Loucy (cell line): ENCODE data around the gene B3GAT3.
"Not testable (repeated sequence)": the region's sequence is repeated elsewhere in the genome, so short reads cannot be mapped to it uniquely, and the experiment has no call there.

ENCODE experiments used
- H2AFZ ChIP-seq: fragments of 200-600 bp; sonication (generic); 2 replicates; pipeline ENCODE4 v1.6.0; 2016; ENCODE audit warnings: antibody characterized with exemption, mild to moderate bottlenecking, low read length, moderate library complexity
- H3F3A ChIP-seq: fragments of 200-600 bp; 2 replicates; pipeline ENCODE4 v1.6.0; 2016; ENCODE audit warnings: antibody characterized with exemption, low read depth, mild to moderate bottlenecking
- H3K27me3 ChIP-seq: fragments of 200-600 bp; sonication (generic); 2 replicates; pipeline ENCODE4 v1.6.1; 2014; ENCODE audit warnings: low read length, mild to moderate bottlenecking; ENCODE audit not compliant: insufficient read depth, poor library complexity, severe bottlenecking
- H3K36me3 ChIP-seq: fragments of 200-600 bp; sonication (generic); 2 replicates; pipeline ENCODE4 v1.6.1; 2016; ENCODE audit warnings: low read length; ENCODE audit not compliant: insufficient read depth
- H3K4me1 ChIP-seq: fragments of 200-600 bp; sonication (generic); 2 replicates; pipeline ENCODE4 v1.5.1; 2014; ENCODE audit warnings: low read length, mild to moderate bottlenecking; ENCODE audit not compliant: insufficient read depth, poor library complexity, severe bottlenecking
- H3K4me2 ChIP-seq: fragments of 200-600 bp; sonication (generic); 2 replicates; pipeline ENCODE4 v1.6.0; 2014; ENCODE audit warnings: antibody characterized with exemption, low read length, low read depth, mild to moderate bottlenecking; ENCODE audit not compliant: poor library complexity, severe bottlenecking
- H3K4me3 ChIP-seq: fragments of 200-600 bp; sonication (generic); 2 replicates; pipeline ENCODE4 v1.5.1; 2014; ENCODE audit warnings: low read length, mild to moderate bottlenecking, mixed read lengths; ENCODE audit not compliant: poor library complexity, severe bottlenecking
- H3K79me2 ChIP-seq: fragments of 200-600 bp; sonication (generic); 2 replicates; pipeline ENCODE4 v1.6.1; 2014; ENCODE audit warnings: low read length; ENCODE audit not compliant: insufficient read depth
- H3K9ac ChIP-seq: fragments of 200-600 bp; sonication (generic); 2 replicates; pipeline ENCODE4 v1.6.0; 2014; ENCODE audit warnings: mild to moderate bottlenecking, low read depth, low read length, moderate library complexity; ENCODE audit not compliant: poor library complexity, severe bottlenecking
- H3K9me2 ChIP-seq: fragments of 200-600 bp; sonication (generic); replicated peaks from 2 replicates; pipeline ENCODE4 v1.6.1; 2016; ENCODE audit warnings: low read depth, low read length, mixed read lengths
- H3K9me3 ChIP-seq: fragments of 200-600 bp; sonication (generic); 2 replicates; pipeline ENCODE4 v1.6.1; 2014; ENCODE audit warnings: mild to moderate bottlenecking, antibody characterized with exemption, low read length, low read depth; ENCODE audit not compliant: insufficient read depth
- H4K20me1 ChIP-seq: fragments of 200-600 bp; sonication (generic); 2 replicates; pipeline ENCODE4 v1.6.0; 2014; ENCODE audit warnings: antibody characterized with exemption, low read length, mild to moderate bottlenecking; ENCODE audit not compliant: insufficient read depth, poor library complexity, severe bottlenecking
- CTCF ChIP-seq: fragments of 200-600 bp; sonication (generic); conservative IDR thresholded peaks from 2 replicates; pipeline ENCODE4 v1.5.1; 2014; ENCODE audit warnings: mild to moderate bottlenecking, antibody characterized with exemption, low read length
- EZH2phosphoT487 ChIP-seq: fragments of 200-600 bp; IDR thresholded peaks from 2 replicates; pipeline ENCODE4 v1.6.1; 2018; ENCODE audit warnings: antibody characterized with exemption, mild to moderate bottlenecking, moderate library complexity, borderline replicate concordance

Gene B3GAT3

GRCh38 chr11:62627713-62628112 lies 5.9 kb upstream of the B3GAT3 start:
- no peak overlapping the region for H3K4me2 ChIP-seq
- no peak overlapping the region for H3K9ac ChIP-seq
- peaks cover 67% of the 10 kb centered on the region; the same call in 1 of the 2 replicates for H3K36me3 ChIP-seq
- TF ChIP-seq CTCF: peak; percentile 29; the same call in 1 of the 2 replicates
- no peak for TF ChIP-seq EZH2phosphoT487
- H3F3A ChIP-seq: peaks cover 8% of the 10 kb centered on the region
- H3K4me1 ChIP-seq: no peaks in the 10 kb centered on the region
- H3K79me2 ChIP-seq: no peaks in the 10 kb centered on the region
- H3K9me2 ChIP-seq: no peaks in the 10 kb centered on the region
- no peaks in the 10 kb centered on the region for H3K9me3 ChIP-seq
- no peaks in the 10 kb centered on the region for H4K20me1 ChIP-seq
- no peak overlapping the region for H3K4me3 ChIP-seq
- no peak overlapping the region for H2AFZ ChIP-seq
- H3K27me3 ChIP-seq: no peaks in the 10 kb centered on the region

- Histone ChIP-seq H3K9me3 (no peaks in the 10 kb centered on the region), H3K4me2 (peak overlapping the region; percentile 89), H3F3A (peaks cover 15% of the 10 kb centered on the region), H3K4me1 (peaks cover 12% of the 10 kb centered on the region), H4K20me1 (no peaks in the 10 kb centered on the region), H3K9me2 (no peaks in the 10 kb centered on the region), H3K4me3 (peak overlapping the region; percentile 83), H3K36me3 (peaks cover 24% of the 10 kb centered on the region; the same call in 1 of the 2 replicates), H3K27me3 (no peaks in the 10 kb centered on the region), H2AFZ (peak overlapping the region; percentile 25; the same call in 1 of the 2 replicates), H3K79me2 (peaks cover 21% of the 10 kb centered on the region), H3K9ac (peak overlapping the region; percentile 88)
- no peak for TF ChIP-seq EZH2phosphoT487
Measured at GRCh38 chr11:62622476-62623089, 797 bp upstream of the B3GAT3 start.

- peak overlapping the region; percentile 52; the same call in 1 of the 2 replicates for H2AFZ ChIP-seq
- peak overlapping the region; percentile 83 for H3K4me3 ChIP-seq
- H4K20me1 ChIP-seq: no peaks in the 10 kb centered on the region
- no peaks in the 10 kb centered on the region for H3K9me3 ChIP-seq
- H3K27me3 ChIP-seq: no peaks in the 10 kb centered on the region
- H3K9me2 ChIP-seq: no peaks in the 10 kb centered on the region
- H3F3A ChIP-seq: peaks cover 15% of the 10 kb centered on the region
- peak overlapping the region; percentile 89 for H3K4me2 ChIP-seq
- TF ChIP-seq CTCF (no peak), EZH2phosphoT487 (no peak)
- peaks cover 21% of the 10 kb centered on the region for H3K79me2 ChIP-seq
- H3K9ac ChIP-seq: peak overlapping the region; percentile 88
- peaks cover 13% of the 10 kb centered on the region; the same call in 1 of the 2 replicates for H3K36me3 ChIP-seq
- H3K4me1 ChIP-seq: peaks cover 12% of the 10 kb centered on the region
Measured at GRCh38 chr11:62621027-62621566, 689 bp downstream of the B3GAT3 start.

- H3K4me2 ChIP-seq, H3K4me3 ChIP-seq, H3K9me3 ChIP-seq, H3K36me3 ChIP-seq, H4K20me1 ChIP-seq, H3F3A ChIP-seq, H3K9ac ChIP-seq, H3K9me2 ChIP-seq, H3K27me3 ChIP-seq, H2AFZ ChIP-seq: not testable (repeated sequence)
- Histone ChIP-seq H3K79me2 (peaks cover 21% of the 10 kb centered on the region), H3K4me1 (peaks cover 12% of the 10 kb centered on the region)
Measured at GRCh38 chr11:62616957-62617356, 4.8 kb downstream of the B3GAT3 start.
